PFSK-1 (cell line): ENCODE measurements around the gene TCF3.

Source experiments
- FOXP2 ChIP-seq: optimal IDR thresholded peaks from 2 replicates; pipeline ENCODE3; 2011; ENCODE audit warnings: borderline replicate concordance, control low read depth, inconsistent platforms; ENCODE audit not compliant: insufficient read depth; ENCODE audit errors: extremely low read length, extremely low read depth
- POLR2AphosphoS5 ChIP-seq: IDR thresholded peaks from 2 replicates; pipeline ENCODE4 v1.6.1; 2012; ENCODE audit warnings: low read depth, mild to moderate bottlenecking, control low read depth, low read length, moderate library complexity
- SIN3A ChIP-seq: IDR thresholded peaks from 2 replicates; pipeline ENCODE4 v1.6.1; 2012; ENCODE audit warnings: mild to moderate bottlenecking, low read length, moderate library complexity, borderline replicate concordance; ENCODE audit not compliant: insufficient read depth
- TAF1 ChIP-seq: IDR thresholded peaks from 2 replicates; pipeline ENCODE4 v1.6.1; 2012; ENCODE audit warnings: low read length, control low read depth, borderline replicate concordance; ENCODE audit not compliant: insufficient read depth
- TF ChIP-seq, protein P1 (sequence below), 2 experiments: IDR thresholded peaks; 2 replicates each; pipeline versions ENCODE4 v1.6.1 to v1.8.0; 2011 to 2012; ENCODE audit warnings: low read depth in 2 of 2, low read length in 2 of 2, control low read depth in 1 of 2, inconsistent platforms in 1 of 2, mild to moderate bottlenecking in 1 of 2, moderate library complexity in 1 of 2; ENCODE audit not compliant: insufficient read depth in 1 of 2

DNA sequence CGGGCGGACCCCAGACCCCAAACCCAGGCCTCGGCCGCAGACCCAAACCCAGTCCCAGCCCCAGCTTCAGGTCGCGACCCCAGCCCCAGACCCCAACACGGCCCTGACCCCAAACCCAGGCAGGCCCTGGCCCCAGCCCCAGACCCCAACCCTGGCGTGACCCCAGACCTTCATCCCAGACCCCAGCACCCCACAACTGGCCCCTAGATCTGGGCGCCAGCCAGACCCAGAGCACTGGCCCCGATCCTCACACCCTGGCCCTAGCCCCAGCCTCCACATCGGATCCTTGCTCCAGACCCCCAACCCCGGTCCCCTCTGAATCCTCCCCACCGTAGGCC lies 67.2 kb downstream of the TCF3 start:
- TF ChIP-seq FOXP2 (no peak), POLR2AphosphoS5 (no peak), TAF1 (no peak), SIN3A (no peak)
- TF ChIP-seq, protein P1, sequence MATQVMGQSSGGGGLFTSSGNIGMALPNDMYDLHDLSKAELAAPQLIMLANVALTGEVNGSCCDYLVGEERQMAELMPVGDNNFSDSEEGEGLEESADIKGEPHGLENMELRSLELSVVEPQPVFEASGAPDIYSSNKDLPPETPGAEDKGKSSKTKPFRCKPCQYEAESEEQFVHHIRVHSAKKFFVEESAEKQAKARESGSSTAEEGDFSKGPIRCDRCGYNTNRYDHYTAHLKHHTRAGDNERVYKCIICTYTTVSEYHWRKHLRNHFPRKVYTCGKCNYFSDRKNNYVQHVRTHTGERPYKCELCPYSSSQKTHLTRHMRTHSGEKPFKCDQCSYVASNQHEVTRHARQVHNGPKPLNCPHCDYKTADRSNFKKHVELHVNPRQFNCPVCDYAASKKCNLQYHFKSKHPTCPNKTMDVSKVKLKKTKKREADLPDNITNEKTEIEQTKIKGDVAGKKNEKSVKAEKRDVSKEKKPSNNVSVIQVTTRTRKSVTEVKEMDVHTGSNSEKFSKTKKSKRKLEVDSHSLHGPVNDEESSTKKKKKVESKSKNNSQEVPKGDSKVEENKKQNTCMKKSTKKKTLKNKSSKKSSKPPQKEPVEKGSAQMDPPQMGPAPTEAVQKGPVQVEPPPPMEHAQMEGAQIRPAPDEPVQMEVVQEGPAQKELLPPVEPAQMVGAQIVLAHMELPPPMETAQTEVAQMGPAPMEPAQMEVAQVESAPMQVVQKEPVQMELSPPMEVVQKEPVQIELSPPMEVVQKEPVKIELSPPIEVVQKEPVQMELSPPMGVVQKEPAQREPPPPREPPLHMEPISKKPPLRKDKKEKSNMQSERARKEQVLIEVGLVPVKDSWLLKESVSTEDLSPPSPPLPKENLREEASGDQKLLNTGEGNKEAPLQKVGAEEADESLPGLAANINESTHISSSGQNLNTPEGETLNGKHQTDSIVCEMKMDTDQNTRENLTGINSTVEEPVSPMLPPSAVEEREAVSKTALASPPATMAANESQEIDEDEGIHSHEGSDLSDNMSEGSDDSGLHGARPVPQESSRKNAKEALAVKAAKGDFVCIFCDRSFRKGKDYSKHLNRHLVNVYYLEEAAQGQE (IDR thresholded peaks at IDR 0.05; ENCODE audit: insufficient read depth in 1 of 2, low read depth in 2 of 2, low read length in 2 of 2), result no peak
